Endometrial microvascular endothelial cells (primary cell): Measurements from ENCODE around the gene WDR7. TPM values are rescaled to one million over a fixed set of nuclear protein-coding genes. Genes with fewer than 3 reads are reported as not detected.

Experiments used
- in situ Hi-C: cut with HindIII; loops from 2 replicates; pipeline ENCODE4 v1.10.0; 2017; ENCODE audit warnings: low sequenced_read_pairs, low pct_unique_long_range_greater_than_20kb; ENCODE audit errors: inconsistent ontology term
- total RNA-seq: library from RNA; depleted of rRNA; stranded (reverse); fragments of >200 nt; gene quantifications from one replicate; pipeline ENCODE4 v1.2.3, GENCODE V29; 2015; ENCODE audit errors: inconsistent ontology term

WDR7 gene
- total RNA-seq, 1 donor from 2014 or later = 11.9 TPM

- in situ Hi-C loops = no loop called here
Measured at GRCh38 chr18:56711708-56712445, 60.7 kb downstream of the WDR7 start.

GRCh38 chr18:56712761-56713160, 61.6 kb downstream of the WDR7 start:
- in situ Hi-C loops = no loop called here

- in situ Hi-C loops = no loop called here
Measured at GRCh38 chr18:56715121-56715520, 64.0 kb downstream of the WDR7 start.

GRCh38 chr18:56716692-56717146, 65.6 kb downstream of the WDR7 start:
- in situ Hi-C loops = no loop called here

- in situ Hi-C loops = no loop called here
Measured at GRCh38 chr18:56721031-56721430, 69.9 kb downstream of the WDR7 start.

- in situ Hi-C loops = no loop called here
Measured at GRCh38 chr18:56721491-56721890, 70.3 kb downstream of the WDR7 start.

GRCh38 chr18:56722518-56722917, 71.4 kb downstream of the WDR7 start:
- in situ Hi-C loops = no loop called here

GRCh38 chr18:56723068-56723467, 71.9 kb downstream of the WDR7 start:
- in situ Hi-C loops = no loop called here

GRCh38 chr18:56723706-56724105, 72.5 kb downstream of the WDR7 start:
- in situ Hi-C loops = no loop called here

- in situ Hi-C loops = no loop called here
Measured at GRCh38 chr18:56726906-56727305, 75.7 kb downstream of the WDR7 start.

GRCh38 chr18:56727399-56727798, 76.2 kb downstream of the WDR7 start:
- in situ Hi-C loops = no loop called here

- in situ Hi-C loops = no loop called here
Measured at GRCh38 chr18:56728741-56729140, 77.6 kb downstream of the WDR7 start.

- in situ Hi-C loops = no loop called here
Measured at GRCh38 chr18:56738184-56738583, 87.0 kb downstream of the WDR7 start.

- in situ Hi-C loops = no loop called here
Measured at GRCh38 chr18:56739731-56740130, 88.6 kb downstream of the WDR7 start.

GRCh38 chr18:56740645-56741044, 89.5 kb downstream of the WDR7 start:
- in situ Hi-C loops = no loop called here

- in situ Hi-C loops = no loop called here
Measured at GRCh38 chr18:56741685-56742084, 90.5 kb downstream of the WDR7 start.

GRCh38 chr18:56743115-56743514, 92.0 kb downstream of the WDR7 start:
- in situ Hi-C loops = no loop called here

GRCh38 chr18:56747032-56747658, 96.0 kb downstream of the WDR7 start:
- in situ Hi-C loops = no loop called here

GRCh38 chr18:56747857-56748256, 96.7 kb downstream of the WDR7 start:
- in situ Hi-C loops = no loop called here

GRCh38 chr18:56748698-56749268, 97.6 kb downstream of the WDR7 start:
- in situ Hi-C loops = no loop called here
